Transverse colon (tissue), 4 donors: ENCODE data around the gene KCNJ10. TPM values are rescaled to one million over a fixed set of nuclear protein-coding genes. Genes with fewer than 3 reads are reported as not detected.

ENCODE experiments used
- DNase-seq: peaks from one replicate; pipeline ENCODE4 v3.0.0-alpha.2; 2019
- H3K27ac ChIP-seq, 4 donors: fragments of 200-600 bp; sonication (generic); 2 replicates each; pipeline ENCODE4 v1.5.1; 2016 to 2018; ENCODE audit warnings: inconsistent platforms in 4 of 4
- H3K27me3 ChIP-seq: fragments of 200-600 bp; sonication (generic); 2 replicates; pipeline ENCODE4 v1.5.1; 2017; ENCODE audit warnings: inconsistent platforms
- H3K36me3 ChIP-seq, 4 donors: fragments of 200-600 bp; sonication (generic); 2 replicates each; pipeline ENCODE4 v1.5.1; 2017 to 2019; ENCODE audit warnings: inconsistent platforms in 4 of 4
- H3K4me1 ChIP-seq, 4 donors: fragments of 200-600 bp; sonication (generic); 2 replicates each; pipeline ENCODE4 v1.5.1; 2017 to 2020; ENCODE audit warnings: inconsistent platforms in 4 of 4
- H3K4me3 ChIP-seq, 4 donors: fragments of 200-600 bp; sonication (generic); 1 replicate in 1 of 4; 2 replicates in 3 of 4; pipeline versions ENCODE4 v1.5.1 to v1.6.1; 2017 to 2019; ENCODE audit warnings: inconsistent platforms in 4 of 4
- H3K9me3 ChIP-seq, 2 donors: fragments of 200-600 bp; sonication (generic); 2 replicates each; pipeline ENCODE4 v1.5.1; 2017 to 2019; ENCODE audit warnings: inconsistent platforms in 2 of 2
- CTCF ChIP-seq, 5 experiments: fragments of 200-600 bp in 3 of 5; fragments of 450-650 bp in 2 of 5; sonication (generic) in 3 of 5; IDR thresholded peaks; 1 replicate in 2 of 5; 2 replicates in 3 of 5; pipeline ENCODE4 v1.5.1; 2016 to 2017; ENCODE audit warnings: antibody characterized with exemption in 5 of 5, inconsistent platforms in 3 of 5, mild to moderate bottlenecking in 2 of 5, moderate library complexity in 1 of 5
- EP300 ChIP-seq: sonication (generic); formaldehyde crosslinking; IDR thresholded peaks from one replicate; pipeline ENCODE4 v1.6.1; 2017; ENCODE audit warnings: antibody characterized with exemption, low read depth
- POLR2A ChIP-seq: fragments of 450-650 bp; IDR thresholded peaks from one replicate; pipeline ENCODE4 v1.6.1; 2016; ENCODE audit warnings: antibody characterized with exemption, mild to moderate bottlenecking, moderate library complexity
- POLR2AphosphoS5 ChIP-seq, 3 donors: sonication (generic); formaldehyde crosslinking; IDR thresholded peaks; one replicate each; pipeline ENCODE4 v1.6.1; 2016; ENCODE audit warnings: antibody characterized with exemption in 3 of 3
- WGBS, 2 donors: methylation state at CpG; one replicate each; pipeline ENCODE4 v1.1.5; 2018; ENCODE audit warnings: low coverage in 1 of 2; 5-methylcytosine and 5-hydroxymethylcytosine counted together
- in situ Hi-C, 4 donors: fragments of 200-750 bp; cut with MboI; loops; one replicate each; pipeline versions ENCODE4 v1.15.0 to v1.15.1; 2017; ENCODE audit warnings: low sequenced_read_pairs in 3 of 4, low pct_ligation_motif_present in 1 of 4, low pct_unique_long_range_greater_than_20kb in 1 of 4
- intact Hi-C: fragments of 100-400 bp; cut with DNase I; formaldehyde crosslinking; loops from one replicate; pipeline ENCODE4 v1.15.1; 2023; ENCODE audit warnings: low total_unique reads
- total RNA-seq, 4 donors: library from RNA; depleted of rRNA; stranded (reverse); fragments of >200 nt; gene quantifications; one replicate each; pipeline ENCODE4 v1.1.0, GENCODE V29; 2016

Gene KCNJ10
- total RNA-seq, 4 donors from 2014 or later, result not detected

GRCh38 chr1:160022330-160023310 is 47.3 kb downstream of the KCNJ10 start:
- H3K4me1 ChIP-seq, result peaks cover 0 to 9% (median 0%) of the 10 kb centered on the region in 4 donors
- in situ Hi-C loops (loop anchor here in 3 of 4 donors (25.0 kb wide), 1 partner anchor 235 kb away; the partner anchor contains the start of gene DUSP23 (in 3 of the 3)), intact Hi-C loops (no loop called here)
- no peak overlapping the region for H3K4me3 ChIP-seq
- no peak for TF ChIP-seq POLR2AphosphoS5 (IDR thresholded peaks at IDR 0.05)
- no peak for TF ChIP-seq CTCF (IDR thresholded peaks at IDR 0.05)
- TF ChIP-seq POLR2A, result no peak
- TF ChIP-seq EP300, result no peak
- no peaks in the 10 kb centered on the region for H3K36me3 ChIP-seq
- H3K27ac ChIP-seq, result no peak overlapping the region
- no peaks in the 10 kb centered on the region for H3K27me3 ChIP-seq
- no peaks in the 10 kb centered on the region for H3K9me3 ChIP-seq
- DNase-seq, result no peak
- WGBS, 2 donors, result 68 to 76% methylated on average over 5 to 6 of the region's 6 CpGs

GRCh38 chr1:160021376-160022074 is 48.4 kb downstream of the KCNJ10 start:
- H3K9me3 ChIP-seq, result no peaks in the 10 kb centered on the region
- no peak for DNase-seq
- H3K4me3 ChIP-seq, result no peak overlapping the region
- 76 to 92% methylated on average over 1 to 5 of the region's 5 CpGs for WGBS, 2 donors
- in situ Hi-C loops (loop anchor here in 3 of 4 donors (25.0 kb wide), 1 partner anchor 234 kb away; the partner anchor contains the start of gene DUSP23 (in 3 of the 3)), intact Hi-C loops (no loop called here)
- H3K4me1 ChIP-seq, result peaks cover 0 to 9% (median 0%) of the 10 kb centered on the region in 4 donors
- TF ChIP-seq EP300 (no peak), POLR2AphosphoS5 (IDR thresholded peaks at IDR 0.05) (no peak), POLR2A (no peak), CTCF (IDR thresholded peaks at IDR 0.05) (no peak)
- H3K36me3 ChIP-seq, result no peaks in the 10 kb centered on the region
- no peak overlapping the region for H3K27ac ChIP-seq
- no peaks in the 10 kb centered on the region for H3K27me3 ChIP-seq

- in situ Hi-C loops, result loop anchor here in 3 of 4 donors (25.0 kb wide), 1 partner anchor 233 kb away; the partner anchor contains the start of gene DUSP23 (in 3 of the 3)
- no peak for DNase-seq
- Histone ChIP-seq H3K27me3 (no peaks in the 10 kb centered on the region), H3K4me1 (peaks cover 0 to 9% (median 0%) of the 10 kb centered on the region in 4 donors), H3K9me3 (no peaks in the 10 kb centered on the region), H3K36me3 (no peaks in the 10 kb centered on the region), H3K27ac (no peak overlapping the region), H3K4me3 (no peak overlapping the region)
- intact Hi-C loops, result no loop called here
- WGBS, 2 donors, result 95% methylated on average over 5 of the region's 5 CpGs; no CpG with 5 or more reads in 1 of the 2 donors
- TF ChIP-seq POLR2A, result no peak
- TF ChIP-seq POLR2AphosphoS5 (IDR thresholded peaks at IDR 0.05), result no peak
- TF ChIP-seq EP300, result no peak
- TF ChIP-seq CTCF (IDR thresholded peaks at IDR 0.05), result no peak
These were observed 49.8 kb downstream of the KCNJ10 start for GRCh38 chr1:160020196-160020595.

GRCh38 chr1:160018900-160019299 is 51.1 kb downstream of the KCNJ10 start:
- Histone ChIP-seq H3K9me3 (no peaks in the 10 kb centered on the region), H3K4me1 (no peaks in the 10 kb centered on the region), H3K27me3 (no peaks in the 10 kb centered on the region), H3K4me3 (no peak overlapping the region), H3K27ac (no peak overlapping the region), H3K36me3 (no peaks in the 10 kb centered on the region)
- DNase-seq, result no peak
- 30 to 79% methylated on average over 1 of the region's 1 CpG for WGBS, 2 donors
- TF ChIP-seq POLR2AphosphoS5 (IDR thresholded peaks at IDR 0.05), result no peak
- no peak for TF ChIP-seq EP300
- no peak for TF ChIP-seq POLR2A
- no peak for TF ChIP-seq CTCF (IDR thresholded peaks at IDR 0.05)
- in situ Hi-C loops, result loop anchor here in 3 of 4 donors (25.0 kb wide), 1 partner anchor 232 kb away; the partner anchor contains the start of gene DUSP23 (in 3 of the 3)
- intact Hi-C loops, result no loop called here
